SKM-1 treated with dmso at 0.1 percent for 144 hours (cell line): ENCODE measurements around the gene PRKCB.
"Not testable (repeated sequence)": the region's sequence is repeated elsewhere in the genome, so short reads cannot be mapped to it uniquely, and the experiment has no call there.

Source experiments
- DNase-seq: peaks from one replicate; lab custom pipeline; 2025; ENCODE audit not compliant: unreplicated experiment; lab: John Stamatoyannopoulos, UW

The PRKCB gene

GRCh38 chr16:24075302-24075701 is 239.5 kb downstream of the PRKCB start:
- DNase-seq: no peak

GRCh38 chr16:24075931-24076716 is 240.3 kb downstream of the PRKCB start:
- DNase-seq: no peak

- DNase-seq: no peak
Measured at GRCh38 chr16:24077292-24077691, 241.5 kb downstream of the PRKCB start.

DNA sequence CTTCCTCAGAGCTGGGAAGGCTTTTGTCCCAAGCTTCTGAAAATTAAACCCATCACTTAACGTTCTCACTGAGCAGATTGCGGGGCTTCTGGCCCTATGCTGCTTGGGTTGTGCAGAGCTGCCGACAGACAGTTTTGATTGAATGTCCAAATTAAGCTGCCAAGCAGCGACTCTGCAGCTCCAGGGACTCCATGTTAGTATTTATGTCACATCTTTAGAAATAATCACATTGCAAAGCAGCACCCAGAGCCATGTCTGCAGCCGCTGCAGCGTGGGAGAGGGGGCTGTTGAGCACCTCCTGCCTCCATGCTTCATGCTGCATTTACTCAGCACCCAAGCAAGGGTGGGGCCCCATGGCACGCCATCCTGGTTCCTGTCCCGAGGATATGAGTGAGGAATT is 242.2 kb downstream of the PRKCB start:
- no peak for DNase-seq

- DNase-seq: no peak
Measured at GRCh38 chr16:24085666-24086065, 249.9 kb downstream of the PRKCB start.

GRCh38 chr16:24087891-24088410 is 252.2 kb downstream of the PRKCB start:
- DNase-seq: no peak

DNA sequence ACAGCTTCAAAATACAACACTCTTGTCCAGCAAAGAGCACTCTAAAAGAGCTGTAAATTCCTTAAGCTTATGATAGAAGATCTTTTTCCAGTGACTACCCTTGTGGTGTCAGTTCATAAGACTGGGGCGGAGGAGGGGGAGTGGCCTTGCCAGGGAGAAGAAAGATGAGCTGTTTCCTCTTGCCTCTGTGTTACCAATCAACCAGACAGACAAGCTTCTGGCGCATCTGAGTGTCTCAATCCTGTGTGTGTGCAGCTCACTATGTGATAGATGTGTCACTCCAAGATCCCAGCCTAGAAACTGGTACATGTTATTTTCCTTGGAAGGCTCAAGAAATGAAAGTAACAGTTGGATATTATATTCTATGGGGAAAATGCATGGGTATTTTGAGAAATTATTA is 253.0 kb downstream of the PRKCB start:
- DNase-seq: no peak

GRCh38 chr16:24091125-24091524 is 255.3 kb downstream of the PRKCB start:
- DNase-seq: no peak

DNA sequence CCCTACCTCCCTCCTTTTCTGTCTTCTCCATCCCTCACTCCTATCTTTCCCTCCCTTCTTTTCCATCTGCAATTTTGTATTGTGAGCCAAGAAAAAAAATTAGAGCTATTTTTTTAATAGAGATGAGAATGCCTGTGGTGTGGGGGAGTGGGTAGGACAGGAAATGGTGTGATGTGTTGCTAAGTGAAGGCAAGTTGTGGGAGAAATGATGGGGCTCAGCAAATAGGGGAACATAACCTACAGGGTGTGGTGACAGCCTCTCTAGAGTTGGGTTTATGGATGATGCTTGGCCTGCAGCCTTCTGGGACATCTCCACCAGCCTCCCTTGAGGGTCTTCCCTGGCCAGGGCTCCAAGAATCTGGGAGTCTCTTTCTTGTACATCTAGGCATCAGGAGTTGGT is 257.3 kb downstream of the PRKCB start:
- DNase-seq: no peak

DNA sequence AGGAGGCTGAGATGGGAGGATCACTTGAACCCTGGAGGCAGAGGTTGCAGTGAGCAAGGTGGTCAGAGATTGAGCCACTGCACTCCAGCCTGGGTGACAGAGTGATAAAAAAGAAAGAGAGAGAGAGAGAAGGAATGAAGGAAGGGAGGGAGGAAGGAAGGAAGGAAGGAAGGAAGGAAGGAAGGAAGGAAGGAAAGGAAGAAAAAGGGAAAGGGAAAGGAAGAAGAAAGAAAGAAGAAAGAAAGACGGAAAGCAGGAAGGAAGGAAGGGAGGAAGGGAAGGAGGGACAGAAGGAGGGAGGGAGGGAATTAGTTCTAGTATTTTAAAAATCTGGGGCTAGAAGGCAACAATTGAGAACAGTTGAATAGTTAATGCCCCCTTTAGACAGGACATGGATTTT is 258.9 kb downstream of the PRKCB start:
- no peak for DNase-seq

DNA sequence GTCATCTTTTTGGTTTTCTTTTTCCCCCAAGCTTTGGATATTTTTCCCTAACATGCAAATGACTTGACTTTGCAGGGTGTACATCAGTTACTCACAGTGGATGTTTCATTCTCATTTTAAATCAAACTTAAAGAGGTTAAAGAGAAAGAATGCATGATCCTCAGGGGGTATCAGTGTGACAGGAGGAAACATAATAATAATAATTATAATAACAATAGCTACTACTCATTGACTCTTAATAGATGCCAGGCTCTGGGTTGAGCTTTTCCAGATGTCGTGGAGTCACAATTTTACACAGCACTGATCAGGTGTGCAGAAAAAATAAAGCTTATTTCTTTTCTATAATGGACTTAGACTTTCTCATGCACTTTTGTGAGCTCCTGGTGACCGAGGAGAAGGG is 263.1 kb downstream of the PRKCB start:
- DNase-seq: no peak

- no peak for DNase-seq
Measured at GRCh38 chr16:24101431-24101830, 265.6 kb downstream of the PRKCB start.

DNA sequence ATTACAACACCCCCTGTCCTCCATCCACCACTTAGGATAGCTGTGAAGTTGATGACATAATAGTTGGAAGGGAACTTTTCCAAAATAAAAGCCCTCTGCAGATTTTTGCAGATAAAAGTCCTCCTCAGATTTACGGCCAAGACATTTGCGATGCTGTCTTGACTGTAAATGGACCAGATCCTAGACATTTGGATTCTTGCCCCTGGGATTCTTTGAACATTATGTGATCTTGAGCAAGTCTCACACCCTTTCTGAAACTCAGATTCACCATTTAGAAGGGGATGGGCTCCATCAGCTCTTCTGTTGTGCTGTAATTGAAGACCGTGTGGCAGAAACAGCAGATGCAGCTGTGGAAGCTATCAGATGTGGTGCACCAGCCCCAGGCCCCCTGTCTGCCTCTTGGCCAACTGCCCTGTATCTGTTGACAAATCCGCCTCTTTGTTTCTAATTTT is 266.5 kb downstream of the PRKCB start:
- DNase-seq: no peak

DNA sequence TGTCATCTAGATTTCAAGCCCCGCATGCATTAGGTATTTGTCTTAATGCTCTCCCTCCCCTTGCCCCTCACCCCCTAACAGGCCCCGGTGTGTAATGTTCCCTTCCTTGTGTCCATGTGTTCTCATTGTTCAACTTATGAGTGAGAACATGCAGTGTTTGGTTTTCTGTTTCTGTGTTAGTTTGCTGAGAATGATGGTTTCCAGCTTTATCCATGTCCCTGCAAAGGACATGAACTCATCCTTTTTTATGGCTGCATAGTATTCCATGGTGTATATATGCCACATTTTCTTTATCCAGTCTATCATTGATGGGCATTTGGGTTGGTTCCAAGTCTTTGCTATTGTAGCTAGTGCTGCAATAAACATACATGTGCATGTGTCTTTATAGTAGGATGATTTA is 269.7 kb downstream of the PRKCB start:
- DNase-seq: not testable (repeated sequence)

GRCh38 chr16:24108090-24108489 is 272.3 kb downstream of the PRKCB start:
- not testable (repeated sequence) for DNase-seq

GRCh38 chr16:24111724-24112302 is 276.0 kb downstream of the PRKCB start:
- no peak for DNase-seq

GRCh38 chr16:24113115-24113745 is 277.4 kb downstream of the PRKCB start:
- DNase-seq: no peak

GRCh38 chr16:24114876-24115275 is 279.1 kb downstream of the PRKCB start:
- no peak for DNase-seq

DNA sequence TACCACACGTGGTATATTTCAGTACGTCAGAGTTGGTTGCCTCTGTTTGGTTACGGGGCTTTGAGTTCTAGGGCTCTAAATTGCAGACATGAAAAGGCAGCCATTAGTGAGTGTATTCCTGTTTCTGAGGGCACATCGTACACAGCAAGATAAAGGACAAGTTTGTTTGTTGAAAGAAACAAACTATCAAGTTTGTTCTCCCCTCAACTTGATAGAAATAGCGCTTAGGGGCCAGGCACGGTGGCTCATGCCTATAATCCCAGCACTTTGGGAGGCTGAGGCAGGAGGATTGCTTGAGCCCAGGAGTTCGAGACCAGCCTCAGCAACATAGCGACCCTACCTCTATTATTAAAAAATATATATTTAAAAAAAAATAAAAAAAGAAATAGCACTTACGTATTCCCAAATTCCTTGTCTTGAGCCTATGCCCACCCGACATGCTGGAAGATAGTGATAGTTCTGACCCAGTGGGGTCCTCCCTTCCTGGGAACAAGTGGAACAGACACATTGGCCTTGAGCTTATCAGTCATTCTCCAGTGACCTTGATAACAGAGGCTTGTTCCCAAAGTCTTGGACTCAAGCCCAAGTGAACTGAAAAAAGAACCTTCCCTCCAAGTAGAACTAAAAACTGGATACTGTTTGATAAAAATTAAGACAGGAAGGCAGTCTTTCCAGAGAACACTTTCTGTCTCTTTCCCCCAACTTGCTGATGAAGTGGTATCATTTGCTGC is 280.4 kb downstream of the PRKCB start:
- DNase-seq: no peak

- no peak for DNase-seq
Measured at GRCh38 chr16:24116989-24117388, 281.2 kb downstream of the PRKCB start.

DNA sequence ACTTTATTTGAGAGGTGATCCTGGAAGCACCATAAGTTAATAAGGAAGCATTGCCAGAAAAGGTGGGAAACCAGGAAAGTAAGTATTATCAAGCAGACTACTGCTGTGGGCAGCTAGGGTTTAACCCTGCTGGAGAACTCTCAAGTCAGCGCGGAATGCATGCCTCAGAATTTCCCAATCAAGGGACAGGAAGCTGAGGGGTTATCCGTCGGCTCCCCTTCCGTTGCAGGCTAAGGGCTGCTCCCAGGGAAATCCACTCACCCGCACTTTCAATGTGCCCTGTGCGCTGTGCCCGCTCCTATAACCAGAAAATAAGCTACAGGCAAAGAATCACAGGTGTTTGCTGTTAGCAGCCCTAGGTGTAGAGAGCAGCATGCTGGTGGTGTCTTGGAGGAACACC is 281.9 kb downstream of the PRKCB start:
- no peak for DNase-seq
